ENCODE results near the gene ATAD5.

The ATAD5 gene, protein sequence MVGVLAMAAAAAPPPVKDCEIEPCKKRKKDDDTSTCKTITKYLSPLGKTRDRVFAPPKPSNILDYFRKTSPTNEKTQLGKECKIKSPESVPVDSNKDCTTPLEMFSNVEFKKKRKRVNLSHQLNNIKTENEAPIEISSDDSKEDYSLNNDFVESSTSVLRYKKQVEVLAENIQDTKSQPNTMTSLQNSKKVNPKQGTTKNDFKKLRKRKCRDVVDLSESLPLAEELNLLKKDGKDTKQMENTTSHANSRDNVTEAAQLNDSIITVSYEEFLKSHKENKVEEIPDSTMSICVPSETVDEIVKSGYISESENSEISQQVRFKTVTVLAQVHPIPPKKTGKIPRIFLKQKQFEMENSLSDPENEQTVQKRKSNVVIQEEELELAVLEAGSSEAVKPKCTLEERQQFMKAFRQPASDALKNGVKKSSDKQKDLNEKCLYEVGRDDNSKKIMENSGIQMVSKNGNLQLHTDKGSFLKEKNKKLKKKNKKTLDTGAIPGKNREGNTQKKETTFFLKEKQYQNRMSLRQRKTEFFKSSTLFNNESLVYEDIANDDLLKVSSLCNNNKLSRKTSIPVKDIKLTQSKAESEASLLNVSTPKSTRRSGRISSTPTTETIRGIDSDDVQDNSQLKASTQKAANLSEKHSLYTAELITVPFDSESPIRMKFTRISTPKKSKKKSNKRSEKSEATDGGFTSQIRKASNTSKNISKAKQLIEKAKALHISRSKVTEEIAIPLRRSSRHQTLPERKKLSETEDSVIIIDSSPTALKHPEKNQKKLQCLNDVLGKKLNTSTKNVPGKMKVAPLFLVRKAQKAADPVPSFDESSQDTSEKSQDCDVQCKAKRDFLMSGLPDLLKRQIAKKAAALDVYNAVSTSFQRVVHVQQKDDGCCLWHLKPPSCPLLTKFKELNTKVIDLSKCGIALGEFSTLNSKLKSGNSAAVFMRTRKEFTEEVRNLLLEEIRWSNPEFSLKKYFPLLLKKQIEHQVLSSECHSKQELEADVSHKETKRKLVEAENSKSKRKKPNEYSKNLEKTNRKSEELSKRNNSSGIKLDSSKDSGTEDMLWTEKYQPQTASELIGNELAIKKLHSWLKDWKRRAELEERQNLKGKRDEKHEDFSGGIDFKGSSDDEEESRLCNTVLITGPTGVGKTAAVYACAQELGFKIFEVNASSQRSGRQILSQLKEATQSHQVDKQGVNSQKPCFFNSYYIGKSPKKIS (N-terminal part only)

DNA sequence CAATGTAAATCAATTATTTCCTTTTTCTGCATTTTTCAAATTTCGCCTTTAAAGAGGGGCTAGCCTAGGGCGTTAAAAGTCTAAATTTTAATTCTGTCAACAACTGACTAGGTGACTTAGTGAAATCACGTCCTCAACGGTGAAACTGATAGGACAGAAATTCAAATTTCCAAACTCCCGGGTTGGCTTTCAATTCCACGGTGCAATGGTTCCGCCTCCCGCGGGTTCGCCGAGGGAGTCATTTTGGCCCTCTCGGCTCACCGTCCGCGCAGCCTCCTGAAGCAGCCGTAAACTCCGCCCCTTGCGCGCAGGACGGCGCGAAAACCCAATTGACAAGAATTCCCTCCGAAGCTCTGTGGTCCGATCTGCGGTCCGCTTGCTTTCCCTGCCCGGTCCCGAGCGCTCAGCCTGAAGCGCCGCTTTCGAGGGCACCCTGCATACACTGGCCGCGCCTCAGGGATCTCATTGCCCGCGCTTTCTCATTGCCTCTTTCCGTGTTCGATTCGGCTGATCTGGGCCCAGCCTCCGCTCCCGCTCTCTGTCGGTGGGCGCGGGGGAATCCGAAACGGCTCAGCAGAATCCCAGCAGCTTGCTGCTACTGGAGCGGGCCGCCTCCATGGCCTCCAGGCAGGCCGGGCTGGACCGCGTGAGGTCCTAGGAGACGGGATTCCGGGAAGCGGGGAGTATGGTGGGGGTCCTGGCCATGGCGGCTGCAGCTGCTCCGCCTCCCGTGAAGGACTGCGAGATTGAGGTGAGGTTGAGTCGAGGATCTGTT, at the start of gene ATAD5:
Gene ATAD5, plus strand, starts transcription at position 304 of the 775 bp plus-strand sequence. Its CDS starts 382 bp downstream, at position 686.
- Histone ChIP-seq H3K27me3 (ENCODE audit: control insufficient read depth, insufficient read depth, low read length) (no peaks in the 10 kb centered on the region), H3K9me3 (ENCODE audit: control insufficient read depth, insufficient read depth, low read length) (no peaks in the 10 kb centered on the region), H3K36me3 (ENCODE audit: control insufficient read depth, insufficient read depth, low read length) (no peaks in the 10 kb centered on the region), H3K4me1 (ENCODE audit: control insufficient read depth, insufficient read depth, low read length) (peaks cover 11% of the 10 kb centered on the region), H3K9ac (ENCODE audit: low read depth, low read length) (peak within 1 kb of the TSS; percentile 92), H3K4me3 (ENCODE audit: low read depth, low read length) (peak within 1 kb of the TSS; percentile 98)

DNA sequence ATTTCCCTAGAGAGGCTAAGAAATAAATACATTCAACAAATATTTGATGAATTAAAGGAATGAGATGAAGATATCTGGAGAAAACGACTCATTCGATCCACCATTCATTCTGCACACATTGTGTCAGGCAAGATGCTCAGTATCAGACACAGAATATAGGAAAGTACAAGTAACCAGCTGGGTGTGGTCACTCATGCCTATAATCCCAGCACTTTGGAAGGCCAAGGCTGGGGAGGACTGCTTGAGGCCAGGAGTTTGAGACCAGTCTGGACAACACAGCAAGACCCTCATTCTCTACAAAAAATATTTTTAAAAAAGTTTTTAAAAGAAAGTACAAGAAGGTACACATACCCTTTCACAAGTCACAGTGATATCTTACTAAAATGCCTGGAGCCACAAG, 49.6 kb upstream of the ATAD5 start:
- H3K4me3 ChIP-seq (ENCODE audit: low read depth, low read length), result no peak overlapping the region
- H3K4me1 ChIP-seq (ENCODE audit: control insufficient read depth, insufficient read depth, low read length), result no peaks in the 10 kb centered on the region
- peaks cover 3% of the 10 kb centered on the region for H3K36me3 ChIP-seq (ENCODE audit: control insufficient read depth, insufficient read depth, low read length)
- no peaks in the 10 kb centered on the region for H3K9me3 ChIP-seq (ENCODE audit: control insufficient read depth, insufficient read depth, low read length)
- H3K27me3 ChIP-seq (ENCODE audit: control insufficient read depth, insufficient read depth, low read length), result no peaks in the 10 kb centered on the region
- H3K9ac ChIP-seq (ENCODE audit: low read depth, low read length), result no peak overlapping the region

DNA sequence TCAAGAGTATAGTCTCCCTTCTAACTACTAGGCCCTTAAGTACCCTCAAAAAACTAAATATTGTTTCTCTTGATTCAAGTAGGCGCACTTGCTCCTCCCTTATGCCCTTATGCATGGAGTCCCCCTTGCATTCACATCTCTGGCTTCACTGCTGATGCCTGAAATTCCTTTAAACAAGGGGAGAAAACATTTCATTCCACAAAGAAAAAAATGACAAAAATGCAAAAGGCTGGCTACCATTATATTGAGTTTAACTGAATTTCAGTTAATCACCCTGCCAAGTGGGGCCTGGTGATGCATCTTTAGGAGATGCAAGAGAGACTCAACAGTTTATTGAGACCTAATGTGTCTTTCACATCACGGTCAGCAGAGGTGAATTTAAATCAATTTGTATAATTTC, 42.8 kb upstream of the ATAD5 start:
- H3K36me3 ChIP-seq (ENCODE audit: control insufficient read depth, insufficient read depth, low read length), result peaks cover 3% of the 10 kb centered on the region

DNA sequence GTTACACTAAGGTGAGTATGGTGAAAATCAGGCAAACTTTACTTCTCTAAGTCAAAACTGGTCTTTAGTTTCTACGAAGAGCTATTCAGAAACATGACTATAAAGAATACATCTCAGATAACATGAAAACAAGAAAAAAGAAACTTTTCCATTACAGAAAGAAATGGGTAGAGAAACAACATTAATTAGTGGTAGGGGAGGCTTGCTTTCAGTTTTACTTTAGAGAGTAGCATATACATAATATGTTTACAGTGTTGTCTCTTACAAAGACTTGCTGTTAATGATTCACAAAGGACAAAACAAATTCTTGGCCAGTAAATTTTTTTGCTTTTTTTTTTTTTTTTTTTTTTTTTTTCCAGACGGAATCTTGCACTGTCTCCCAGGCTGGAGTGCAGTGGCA, 41.5 kb upstream of the ATAD5 start:
- H3K36me3 ChIP-seq (ENCODE audit: control insufficient read depth, insufficient read depth, low read length), result peaks cover 6% of the 10 kb centered on the region
- H3K9me3 ChIP-seq (ENCODE audit: control insufficient read depth, insufficient read depth, low read length), result no peaks in the 10 kb centered on the region
- no peaks in the 10 kb centered on the region for H3K27me3 ChIP-seq (ENCODE audit: control insufficient read depth, insufficient read depth, low read length)
- H3K4me1 ChIP-seq (ENCODE audit: control insufficient read depth, insufficient read depth, low read length), result no peaks in the 10 kb centered on the region
- no peak overlapping the region for H3K4me3 ChIP-seq (ENCODE audit: low read depth, low read length)
- H3K9ac ChIP-seq (ENCODE audit: low read depth, low read length), result no peak overlapping the region

More for the DNA sequence above, 42.8 kb upstream of the ATAD5 start:
- no peak overlapping the region for H3K9ac ChIP-seq (ENCODE audit: low read depth, low read length)
- H3K9me3 ChIP-seq (ENCODE audit: control insufficient read depth, insufficient read depth, low read length), result no peaks in the 10 kb centered on the region
- H3K4me3 ChIP-seq (ENCODE audit: low read depth, low read length), result no peak overlapping the region
- no peaks in the 10 kb centered on the region for H3K27me3 ChIP-seq (ENCODE audit: control insufficient read depth, insufficient read depth, low read length)
- H3K4me1 ChIP-seq (ENCODE audit: control insufficient read depth, insufficient read depth, low read length), result no peaks in the 10 kb centered on the region

DNA sequence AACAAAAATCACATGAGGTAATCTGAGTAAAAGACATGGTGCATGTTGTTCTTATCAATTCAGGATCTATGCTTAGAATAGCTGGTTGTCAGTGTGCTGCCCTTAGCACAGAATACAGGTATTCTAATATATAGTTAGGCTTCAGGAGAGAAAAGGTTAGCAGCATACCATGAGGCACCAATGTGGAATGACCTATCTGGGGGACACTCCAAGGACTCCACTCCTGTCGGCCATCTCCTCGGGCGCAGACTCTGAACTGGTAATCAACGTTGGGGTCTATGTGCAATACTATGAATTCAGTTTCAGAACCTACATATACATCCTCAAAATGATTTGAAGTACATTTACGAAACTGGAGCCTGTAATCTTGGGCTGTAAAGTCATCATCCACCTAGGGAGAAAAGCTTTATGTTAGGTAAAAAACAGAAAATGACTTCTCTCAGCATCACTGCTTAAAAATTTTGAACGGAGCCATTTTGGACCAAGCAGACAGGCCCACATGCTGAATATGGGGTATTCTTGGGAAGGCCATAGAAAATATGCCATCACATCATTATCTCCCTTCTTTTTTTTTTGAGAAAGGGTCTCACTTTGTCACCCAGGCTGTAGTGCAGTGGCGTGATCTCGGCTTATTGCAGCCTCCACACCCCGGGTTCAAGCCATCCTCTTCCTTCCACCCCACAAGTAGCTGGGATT, 38.3 kb upstream of the ATAD5 start:
- Histone ChIP-seq H3K36me3 (ENCODE audit: control insufficient read depth, insufficient read depth, low read length) (peaks cover 3% of the 10 kb centered on the region), H3K4me1 (ENCODE audit: control insufficient read depth, insufficient read depth, low read length) (no peaks in the 10 kb centered on the region), H3K9ac (ENCODE audit: low read depth, low read length) (no peak overlapping the region), H3K9me3 (ENCODE audit: control insufficient read depth, insufficient read depth, low read length) (no peaks in the 10 kb centered on the region), H3K27me3 (ENCODE audit: control insufficient read depth, insufficient read depth, low read length) (no peaks in the 10 kb centered on the region), H3K4me3 (ENCODE audit: low read depth, low read length) (no peak overlapping the region)

DNA sequence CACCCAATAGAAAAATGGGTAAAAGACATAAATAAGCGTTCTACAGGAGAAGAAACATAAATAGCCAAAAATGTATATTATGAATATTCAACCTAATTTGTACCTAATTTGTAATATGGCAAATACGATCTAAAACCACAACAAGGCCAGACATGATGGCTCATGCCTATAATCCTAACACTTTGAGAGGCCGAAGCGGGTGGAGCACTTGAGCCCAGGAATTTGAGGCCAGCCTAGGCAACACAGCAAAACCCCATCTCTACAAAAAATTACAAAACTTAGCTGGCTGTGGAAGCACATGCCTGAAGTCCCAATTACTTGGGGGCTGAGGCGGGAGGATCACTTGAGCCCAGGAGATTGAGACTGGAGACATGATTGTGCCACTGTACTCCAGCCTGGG, 37.4 kb upstream of the ATAD5 start:
- H3K9me3 ChIP-seq (ENCODE audit: control insufficient read depth, insufficient read depth, low read length), result no peaks in the 10 kb centered on the region
- H3K36me3 ChIP-seq (ENCODE audit: control insufficient read depth, insufficient read depth, low read length), result peaks cover 3% of the 10 kb centered on the region
- H3K9ac ChIP-seq (ENCODE audit: low read depth, low read length), result no peak overlapping the region
- H3K4me3 ChIP-seq (ENCODE audit: low read depth, low read length), result no peak overlapping the region
- no peaks in the 10 kb centered on the region for H3K27me3 ChIP-seq (ENCODE audit: control insufficient read depth, insufficient read depth, low read length)
- no peaks in the 10 kb centered on the region for H3K4me1 ChIP-seq (ENCODE audit: control insufficient read depth, insufficient read depth, low read length)

DNA sequence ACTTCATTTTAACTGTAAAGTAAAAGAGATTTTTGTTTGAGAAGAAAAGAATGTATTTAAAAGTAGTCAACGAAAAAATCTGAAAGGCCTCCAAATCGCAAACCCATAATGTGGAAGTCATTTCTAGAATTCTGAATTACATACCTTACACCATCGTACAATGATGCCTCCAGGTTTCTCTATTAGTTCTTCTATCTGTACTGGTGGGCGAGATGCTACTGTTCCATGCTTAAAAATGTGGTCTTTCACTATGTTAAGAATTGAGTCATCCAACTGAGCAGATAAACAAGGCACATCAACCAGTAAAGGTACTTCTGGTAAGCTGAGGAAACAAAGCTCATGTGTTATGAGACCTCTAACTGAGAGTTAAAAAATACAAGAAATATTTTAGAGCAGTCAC, 35.8 kb upstream of the ATAD5 start:
- Histone ChIP-seq H3K27me3 (ENCODE audit: control insufficient read depth, insufficient read depth, low read length) (no peaks in the 10 kb centered on the region), H3K36me3 (ENCODE audit: control insufficient read depth, insufficient read depth, low read length) (peaks cover 3% of the 10 kb centered on the region), H3K9ac (ENCODE audit: low read depth, low read length) (no peak overlapping the region), H3K4me3 (ENCODE audit: low read depth, low read length) (no peak overlapping the region), H3K4me1 (ENCODE audit: control insufficient read depth, insufficient read depth, low read length) (no peaks in the 10 kb centered on the region), H3K9me3 (ENCODE audit: control insufficient read depth, insufficient read depth, low read length) (no peaks in the 10 kb centered on the region)

DNA sequence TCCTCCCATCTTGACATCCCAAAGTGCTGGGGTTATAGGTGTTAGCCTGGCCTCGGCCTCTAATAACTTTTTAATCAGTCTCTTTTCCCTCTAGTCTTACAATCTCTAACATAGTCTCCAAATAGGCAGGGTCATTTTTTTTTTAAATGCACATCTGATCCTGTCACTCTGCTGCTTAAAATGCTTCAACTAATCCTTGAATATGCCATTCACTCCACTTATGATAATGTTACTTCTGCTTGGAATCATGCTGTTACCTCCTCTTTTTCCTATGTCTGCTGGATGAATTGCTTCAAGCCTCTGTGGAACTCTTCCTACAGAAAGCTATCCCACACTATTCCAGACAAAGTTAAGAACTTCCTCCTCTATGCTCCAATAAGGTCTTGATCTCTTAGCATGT, 30.1 kb upstream of the ATAD5 start:
- Histone ChIP-seq H3K27me3 (ENCODE audit: control insufficient read depth, insufficient read depth, low read length) (no peaks in the 10 kb centered on the region), H3K4me1 (ENCODE audit: control insufficient read depth, insufficient read depth, low read length) (peaks cover 5% of the 10 kb centered on the region), H3K36me3 (ENCODE audit: control insufficient read depth, insufficient read depth, low read length) (peaks cover 11% of the 10 kb centered on the region), H3K9me3 (ENCODE audit: control insufficient read depth, insufficient read depth, low read length) (no peaks in the 10 kb centered on the region), H3K9ac (ENCODE audit: low read depth, low read length) (no peak overlapping the region), H3K4me3 (ENCODE audit: low read depth, low read length) (no peak overlapping the region)

DNA sequence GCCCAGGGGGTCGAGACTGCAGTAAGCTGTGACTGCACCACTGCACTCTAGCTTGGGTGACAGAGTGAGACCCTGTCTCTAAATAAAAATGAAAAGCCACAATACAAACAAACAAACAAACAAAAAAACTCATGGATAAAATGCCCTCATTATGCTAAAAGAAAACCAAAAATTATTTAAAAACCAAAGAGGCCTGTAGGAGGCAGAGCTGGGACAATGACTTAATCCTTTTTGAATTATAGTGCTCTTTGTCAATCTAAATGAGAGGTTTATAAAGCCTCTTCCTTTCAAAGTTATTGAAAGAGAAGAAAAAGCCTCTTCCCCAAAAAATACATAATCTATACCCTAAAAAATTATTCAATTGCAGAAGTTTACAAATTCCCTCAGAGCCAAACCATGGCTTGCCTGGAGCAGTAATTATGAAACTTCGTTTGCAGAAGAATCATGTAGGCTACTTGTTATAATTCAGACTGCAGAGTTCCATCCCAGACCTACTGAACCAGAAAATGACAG, 25.8 kb upstream of the ATAD5 start:
- H3K4me3 ChIP-seq (ENCODE audit: low read depth, low read length), result no peak overlapping the region
- H3K36me3 ChIP-seq (ENCODE audit: control insufficient read depth, insufficient read depth, low read length), result peaks cover 11% of the 10 kb centered on the region
- H3K9me3 ChIP-seq (ENCODE audit: control insufficient read depth, insufficient read depth, low read length), result no peaks in the 10 kb centered on the region
- H3K9ac ChIP-seq (ENCODE audit: low read depth, low read length), result no peak overlapping the region
- no peaks in the 10 kb centered on the region for H3K27me3 ChIP-seq (ENCODE audit: control insufficient read depth, insufficient read depth, low read length)
- H3K4me1 ChIP-seq (ENCODE audit: control insufficient read depth, insufficient read depth, low read length), result peaks cover 13% of the 10 kb centered on the region

DNA sequence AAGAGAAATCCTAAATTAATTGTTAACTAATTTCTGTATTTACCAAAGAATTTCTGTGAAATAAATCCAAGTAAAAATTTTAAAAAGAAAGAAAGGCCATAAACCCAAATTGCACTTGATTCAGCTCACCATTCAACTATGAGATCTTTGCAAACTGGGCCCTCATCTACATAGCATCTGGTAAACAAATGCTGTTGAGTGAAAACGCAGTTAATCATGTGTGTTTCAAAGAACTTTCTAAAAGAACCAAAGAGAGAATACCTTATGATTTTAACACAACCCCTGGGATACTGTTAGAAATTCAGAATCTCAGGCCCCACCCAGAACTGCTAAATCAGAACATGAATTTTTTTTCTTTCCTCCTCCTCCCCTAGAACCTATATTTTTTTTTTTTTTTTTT, 23.9 kb upstream of the ATAD5 start:
- no peak overlapping the region for H3K9ac ChIP-seq (ENCODE audit: low read depth, low read length)
- no peak overlapping the region for H3K4me3 ChIP-seq (ENCODE audit: low read depth, low read length)

More for the DNA sequence above, 23.9 kb upstream of the ATAD5 start:
- peaks cover 4% of the 10 kb centered on the region for H3K36me3 ChIP-seq (ENCODE audit: control insufficient read depth, insufficient read depth, low read length)
- H3K27me3 ChIP-seq (ENCODE audit: control insufficient read depth, insufficient read depth, low read length), result no peaks in the 10 kb centered on the region
- H3K9me3 ChIP-seq (ENCODE audit: control insufficient read depth, insufficient read depth, low read length), result no peaks in the 10 kb centered on the region
- peaks cover 13% of the 10 kb centered on the region for H3K4me1 ChIP-seq (ENCODE audit: control insufficient read depth, insufficient read depth, low read length)

Measured in iPS-15b (cell line).